ENCODE data around the gene C11orf65. TPM values are rescaled to one million over a fixed set of nuclear protein-coding genes. Genes with fewer than 3 reads are reported as not detected.

The C11orf65 gene
- total RNA-seq, 2 experiments from 2014 or later = 0.58 to 1.2 TPM

- Mint-ChIP-seq H3K9me3 (no peaks in the 10 kb centered on the region), H3K27me3 (no peaks in the 10 kb centered on the region), H3K4me1 (no peaks in the 10 kb centered on the region), H3K27ac (no peak overlapping the region), H3K36me3 (ENCODE audit: low read depth) (peaks cover 65% of the 10 kb centered on the region), H3K4me3 (no peak overlapping the region)
- DNase-seq = no peak
- ChIA-PET CTCF (no interaction called here), POLR2A (no interaction called here)
Measured at GRCh38 chr11:108333403-108333899, 133.9 kb downstream of the C11orf65 start.

Other genes with a start within 250 kb of the C11orf65 start
- 10 to 100 TPM; 36.1 to 40.9 TPM for gene NPAT, start 244.9 kb downstream of the C11orf65 start, total RNA-seq
- 100 to 1,000 TPM; 130 to 144 TPM for gene ATM, start 244.5 kb downstream of the C11orf65 start, total RNA-seq
- 10 to 100 TPM; 20.7 to 23.0 TPM for gene POGLUT3, start 30.9 kb upstream of the C11orf65 start, total RNA-seq
- gene EXPH5, start 126.2 kb upstream of the C11orf65 start, total RNA-seq = 1 to 10 TPM in 1 of 2 experiments, under 1 TPM in 1; 0.55 to 1.0 TPM
- gene DDX10, start 197.5 kb upstream of the C11orf65 start, total RNA-seq = 10 to 100 TPM; 20.5 to 23.2 TPM